Measurements from ENCODE around the gene NHS. TPM values are rescaled to one million over a fixed set of nuclear protein-coding genes. Genes with fewer than 3 reads are reported as not detected.

Gene NHS
- total RNA-seq, 1 donor from 2014 or later: 14.9 TPM

- peaks cover 3% of the 10 kb centered on the region for H3K9me3 Mint-ChIP-seq (ENCODE audit: low read depth)
- H3K4me1 Mint-ChIP-seq (ENCODE audit: low read depth): peaks cover 27% of the 10 kb centered on the region
- no peak overlapping the region for H3K27ac Mint-ChIP-seq (ENCODE audit: unreplicated experiment)
- no peak for TF ChIP-seq CTCF (IDR thresholded peaks at IDR 0.05)
- no peak overlapping the region for H3K4me3 Mint-ChIP-seq (ENCODE audit: unreplicated experiment)
- no peak for DNase-seq (ENCODE audit: low spot score)
- peaks cover 3% of the 10 kb centered on the region for H3K36me3 Mint-ChIP-seq (ENCODE audit: low read depth)
- no peaks in the 10 kb centered on the region for H3K27me3 Mint-ChIP-seq (ENCODE audit: low read depth)
Observed at GRCh38 chrX:17643528-17643927, 268.5 kb downstream of the NHS start.

GRCh38 chrX:17644001-17644400 lies 269.0 kb downstream of the NHS start:
- H3K4me1 Mint-ChIP-seq (ENCODE audit: low read depth): peaks cover 22% of the 10 kb centered on the region
- H3K27me3 Mint-ChIP-seq (ENCODE audit: low read depth): no peaks in the 10 kb centered on the region
- no peak overlapping the region for H3K4me3 Mint-ChIP-seq (ENCODE audit: unreplicated experiment)
- H3K27ac Mint-ChIP-seq (ENCODE audit: unreplicated experiment): no peak overlapping the region
- H3K36me3 Mint-ChIP-seq (ENCODE audit: low read depth): peaks cover 3% of the 10 kb centered on the region
- DNase-seq (ENCODE audit: low spot score): no peak
- H3K9me3 Mint-ChIP-seq (ENCODE audit: low read depth): peaks cover 3% of the 10 kb centered on the region
- TF ChIP-seq CTCF (IDR thresholded peaks at IDR 0.05): no peak

GRCh38 chrX:17654116-17654515 lies 279.1 kb downstream of the NHS start:
- Mint-ChIP-seq H3K27me3 (ENCODE audit: low read depth) (peaks cover 14% of the 10 kb centered on the region), H3K4me3 (ENCODE audit: unreplicated experiment) (no peak overlapping the region), H3K27ac (ENCODE audit: unreplicated experiment) (no peak overlapping the region), H3K4me1 (ENCODE audit: low read depth) (peaks cover 37% of the 10 kb centered on the region), H3K36me3 (ENCODE audit: low read depth) (no peaks in the 10 kb centered on the region), H3K9me3 (ENCODE audit: low read depth) (no peaks in the 10 kb centered on the region)
- no peak for DNase-seq (ENCODE audit: low spot score)
- TF ChIP-seq CTCF (IDR thresholded peaks at IDR 0.05): no peak

GRCh38 chrX:17655211-17656034 lies 280.4 kb downstream of the NHS start:
- peaks cover 12% of the 10 kb centered on the region for H3K27me3 Mint-ChIP-seq (ENCODE audit: low read depth)
- H3K36me3 Mint-ChIP-seq (ENCODE audit: low read depth): no peaks in the 10 kb centered on the region
- TF ChIP-seq CTCF (IDR thresholded peaks at IDR 0.05): no peak
- H3K4me3 Mint-ChIP-seq (ENCODE audit: unreplicated experiment): peak overlapping the region; percentile 83
- H3K4me1 Mint-ChIP-seq (ENCODE audit: low read depth): peaks cover 37% of the 10 kb centered on the region
- DNase-seq (ENCODE audit: low spot score): no peak
- peak overlapping the region; percentile 65 for H3K27ac Mint-ChIP-seq (ENCODE audit: unreplicated experiment)
- no peaks in the 10 kb centered on the region for H3K9me3 Mint-ChIP-seq (ENCODE audit: low read depth)

- Mint-ChIP-seq H3K9me3 (ENCODE audit: low read depth) (no peaks in the 10 kb centered on the region), H3K27ac (ENCODE audit: unreplicated experiment) (peak overlapping the region; percentile 65), H3K4me3 (ENCODE audit: unreplicated experiment) (peak overlapping the region; percentile 83), H3K4me1 (ENCODE audit: low read depth) (peaks cover 37% of the 10 kb centered on the region), H3K27me3 (ENCODE audit: low read depth) (peaks cover 12% of the 10 kb centered on the region), H3K36me3 (ENCODE audit: low read depth) (no peaks in the 10 kb centered on the region)
- DNase-seq (ENCODE audit: low spot score): no peak
- TF ChIP-seq CTCF (IDR thresholded peaks at IDR 0.05): no peak
Observed at GRCh38 chrX:17656035-17656418, 281.0 kb downstream of the NHS start.
